HG03457 (cell line): Measurements from ENCODE around the gene SMPDL3A.

Source experiments
- ATAC-seq: cut with Tn5 transposase; IDR thresholded peaks from one replicate; pipeline ENCODE4 v1.9.1; 2021; ENCODE audit warnings: moderate number of reproducible peaks; ENCODE audit not compliant: unreplicated experiment

Gene SMPDL3A

DNA sequence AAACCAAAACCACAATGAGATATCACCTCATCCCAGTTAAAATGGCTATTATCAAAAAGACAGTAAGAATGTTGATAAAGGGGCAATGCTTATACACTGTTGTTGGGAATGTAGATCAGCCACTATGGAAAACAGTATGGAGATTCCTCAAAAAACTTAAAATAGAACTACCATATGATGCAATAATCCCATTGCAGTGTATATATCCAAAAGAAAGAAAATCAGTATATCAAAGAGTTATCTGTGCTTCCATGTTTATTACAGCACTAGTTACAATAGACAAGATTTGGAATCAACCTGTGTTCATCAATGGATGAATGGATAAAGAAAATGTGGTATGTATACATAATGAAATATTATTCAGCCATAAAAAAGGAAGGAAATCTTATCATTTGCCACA lies 13.1 kb upstream of the SMPDL3A start:
- ATAC-seq, result no peak

DNA sequence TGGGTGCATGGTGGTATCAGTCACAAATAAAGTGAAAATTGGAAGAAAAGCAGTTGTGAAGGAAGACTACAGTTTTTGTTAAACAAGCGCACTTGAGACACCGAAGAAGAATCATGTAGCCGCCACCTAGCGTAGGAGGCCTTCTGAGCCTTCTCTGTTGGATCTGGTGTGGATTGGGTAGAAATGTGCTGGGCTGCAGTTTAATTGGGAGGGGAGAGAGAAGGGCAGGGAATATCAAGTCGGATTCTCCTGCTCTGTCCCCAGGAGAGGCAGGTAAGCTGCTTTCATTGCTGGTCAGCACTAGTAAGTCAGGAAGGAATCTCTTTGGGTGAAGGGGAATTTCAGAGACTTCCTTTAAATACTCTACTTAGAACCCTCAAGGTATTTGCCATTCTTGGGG lies 10.8 kb upstream of the SMPDL3A start:
- ATAC-seq, result no peak

DNA sequence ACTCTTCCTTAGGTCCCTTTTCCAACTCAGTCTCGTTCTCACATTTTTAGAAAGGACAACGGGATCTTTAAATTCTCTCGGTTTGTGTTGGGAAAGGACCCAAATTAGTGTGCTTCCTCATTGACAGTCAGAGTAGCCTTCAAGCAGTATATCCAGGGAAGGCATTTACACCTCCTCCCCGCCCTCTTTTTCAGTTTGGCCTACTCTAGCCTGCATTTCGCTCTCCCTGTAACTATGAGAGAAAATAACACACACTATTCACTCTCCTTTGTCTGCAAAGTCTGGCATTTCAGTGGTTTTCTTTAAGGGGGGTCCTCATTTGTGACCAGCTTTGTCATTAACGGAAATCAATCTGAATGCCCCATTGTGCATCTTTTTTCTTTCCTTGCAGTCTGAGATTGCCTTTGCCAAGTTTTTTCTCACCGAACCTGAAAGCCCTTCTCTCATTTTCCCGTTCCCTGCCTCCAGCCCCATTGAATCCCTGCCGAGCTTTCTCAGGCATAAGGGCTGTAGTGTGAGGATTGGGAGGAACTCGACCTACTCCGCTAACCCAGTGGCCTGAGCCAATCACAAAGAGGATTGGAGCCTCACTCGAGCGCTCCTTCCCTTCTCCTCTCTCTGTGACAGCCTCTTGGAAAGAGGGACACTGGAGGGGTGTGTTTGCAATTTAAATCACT lies 9.9 kb upstream of the SMPDL3A start:
- ATAC-seq, result no peak

DNA sequence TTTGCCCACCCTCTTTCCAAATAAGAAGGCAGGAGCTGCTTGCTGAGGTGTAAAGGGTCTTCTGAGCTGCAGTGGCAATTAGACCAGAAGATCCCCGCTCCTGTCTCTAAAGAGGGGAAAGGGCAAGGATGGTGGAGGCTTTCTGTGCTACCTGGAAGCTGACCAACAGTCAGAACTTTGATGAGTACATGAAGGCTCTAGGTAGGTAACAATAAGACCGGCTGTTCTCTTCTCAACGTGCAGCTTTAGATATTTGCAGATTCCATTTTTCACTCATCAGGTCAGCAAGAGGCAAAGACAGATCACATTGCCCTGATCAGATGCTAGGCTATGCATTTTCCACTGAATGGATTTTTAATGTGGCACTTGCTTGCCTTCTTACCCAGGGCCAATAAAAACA lies 9.4 kb upstream of the SMPDL3A start, which contains the start of gene FABP7:
TSS of gene FABP7 (plus strand) at position 50 of the 400 bp plus-strand sequence. CDS start at position 129, 79 bp downstream.
- ATAC-seq, result no peak

DNA sequence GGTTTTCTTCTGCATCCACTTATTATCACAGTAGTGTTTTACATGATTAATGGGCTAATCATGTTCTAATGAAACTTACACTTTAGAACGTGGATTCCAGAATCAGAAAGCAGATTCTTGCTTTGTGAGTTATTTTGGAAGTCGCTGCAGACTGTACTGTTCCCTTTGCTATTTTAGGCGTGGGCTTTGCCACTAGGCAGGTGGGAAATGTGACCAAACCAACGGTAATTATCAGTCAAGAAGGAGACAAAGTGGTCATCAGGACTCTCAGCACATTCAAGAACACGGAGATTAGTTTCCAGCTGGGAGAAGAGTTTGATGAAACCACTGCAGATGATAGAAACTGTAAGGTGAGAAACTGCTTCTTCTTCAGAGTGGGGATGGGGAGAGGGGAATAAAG lies 8.9 kb upstream of the SMPDL3A start:
- no peak for ATAC-seq

GRCh38 chr6:122781716-122782115 lies 7.3 kb upstream of the SMPDL3A start:
- ATAC-seq, result no peak

- ATAC-seq, result no peak
Measured at GRCh38 chr6:122783401-122783800, 5.7 kb upstream of the SMPDL3A start.

DNA sequence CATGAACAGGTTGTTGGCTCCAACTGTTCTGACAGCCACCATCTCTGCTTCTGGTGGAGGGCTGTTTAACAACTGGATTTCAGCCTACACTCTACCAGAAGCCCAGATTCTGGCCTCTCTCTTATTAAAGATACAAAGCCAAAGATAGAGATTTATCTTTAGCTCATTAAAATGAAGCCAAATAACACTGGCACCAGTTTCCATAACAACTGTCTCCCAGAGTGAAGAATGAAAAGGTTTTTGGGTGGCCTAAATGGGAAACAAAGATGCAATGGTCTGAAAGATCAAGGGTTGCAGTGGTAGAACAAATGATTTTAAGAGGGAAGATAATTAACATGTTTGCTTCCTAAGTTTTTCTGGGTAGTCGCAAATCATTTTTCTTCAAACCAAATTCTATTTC lies 3.2 kb upstream of the SMPDL3A start:
- ATAC-seq, result no peak

DNA sequence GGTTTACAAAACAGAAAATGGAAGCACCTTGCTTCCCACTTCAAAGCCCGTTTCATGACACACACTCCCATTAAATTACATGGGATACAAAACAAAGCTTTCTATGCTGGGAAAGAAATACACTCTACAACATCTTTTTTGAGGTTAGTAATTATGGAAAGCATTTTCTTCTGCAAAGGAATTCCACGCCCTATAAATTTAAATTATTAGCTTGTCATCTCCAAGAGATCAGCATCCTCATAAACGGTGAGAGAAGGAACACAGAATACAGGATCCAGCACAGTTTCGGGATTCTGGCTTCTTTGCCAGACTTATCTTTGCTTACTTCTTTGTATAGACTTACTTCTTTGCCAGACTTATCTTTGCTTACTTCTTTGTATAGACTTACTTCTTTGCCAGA lies 1.3 kb upstream of the SMPDL3A start:
- no peak for ATAC-seq

- no peak for ATAC-seq
Measured at GRCh38 chr6:122788208-122788607, 850 bp upstream of the SMPDL3A start.

DNA sequence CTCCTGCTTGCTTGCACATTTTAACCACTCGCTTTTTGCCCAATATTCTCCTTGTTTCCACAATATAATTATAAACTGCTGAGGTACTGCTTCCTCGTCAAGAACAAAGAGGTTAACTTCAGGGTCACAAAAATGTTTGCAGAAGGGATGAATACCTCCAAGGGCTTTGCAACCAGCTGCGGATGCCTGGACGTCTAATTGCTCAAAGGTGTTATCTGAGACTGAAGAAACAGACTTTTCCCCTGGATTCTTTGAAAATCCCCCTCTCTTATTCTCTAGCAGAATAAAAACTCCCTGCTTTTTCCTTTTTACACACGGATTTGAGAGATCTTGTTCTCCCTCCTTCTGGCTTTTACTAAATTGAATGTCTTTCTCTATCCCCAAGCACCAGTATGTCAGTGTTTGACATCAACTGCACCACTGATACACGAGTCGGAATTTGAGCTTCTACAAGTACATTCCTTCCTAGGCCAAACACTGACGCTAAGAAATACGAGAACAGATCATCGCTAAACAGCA lies 336 bp upstream of the SMPDL3A start:
- ATAC-seq, result no peak

DNA sequence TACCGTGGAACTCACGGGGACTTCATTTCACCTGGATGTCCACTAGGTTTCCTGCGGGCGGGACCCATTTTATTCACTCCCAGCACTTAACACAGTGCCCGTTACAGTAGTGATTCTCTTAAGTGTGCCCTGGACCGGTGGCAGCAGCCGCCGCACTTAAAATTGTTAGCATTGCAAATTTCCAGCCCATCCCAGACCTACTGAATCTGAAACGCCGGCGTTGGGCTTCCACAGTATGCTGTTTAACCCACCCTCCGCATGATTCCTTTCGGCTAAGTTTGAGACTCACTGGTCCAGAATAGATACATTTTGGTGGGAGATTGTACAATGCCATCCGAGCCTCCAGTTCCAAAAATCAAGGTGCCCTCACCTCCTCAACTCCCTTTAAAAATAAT lies 967 bp downstream of the SMPDL3A start:
- ATAC-seq, result no peak

GRCh38 chr6:122790423-122791309 lies 1.6 kb downstream of the SMPDL3A start:
- ATAC-seq, result no peak

GRCh38 chr6:122791310-122791679 lies 2.2 kb downstream of the SMPDL3A start:
- ATAC-seq, result no peak

GRCh38 chr6:122792766-122793165 lies 3.7 kb downstream of the SMPDL3A start:
- ATAC-seq, result no peak

DNA sequence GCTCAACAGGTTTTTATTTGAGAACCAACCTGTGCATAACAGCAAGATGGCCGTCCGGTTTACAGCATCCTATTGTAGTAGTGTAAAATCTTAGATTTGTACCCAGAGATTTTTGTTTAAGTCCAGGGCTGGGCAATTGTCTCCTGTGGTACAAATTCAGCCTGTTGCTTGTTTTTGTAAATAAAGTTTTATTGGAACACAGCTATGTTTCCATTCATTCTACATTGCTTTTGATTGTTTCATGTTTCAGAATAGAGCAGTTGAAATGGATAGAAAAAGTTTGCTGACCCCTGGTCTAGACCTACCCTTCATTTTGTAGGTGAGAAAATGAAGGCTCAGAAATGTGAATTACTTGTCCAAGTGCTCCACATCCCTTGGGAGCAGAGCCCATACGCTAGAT lies 8.5 kb downstream of the SMPDL3A start:
- ATAC-seq, result no peak

GRCh38 chr6:122798099-122798641 lies 9.1 kb downstream of the SMPDL3A start:
- peak; percentile 60 for ATAC-seq

GRCh38 chr6:122799140-122799745 lies 10.2 kb downstream of the SMPDL3A start:
- no peak for ATAC-seq

GRCh38 chr6:122799916-122800686 lies 11.0 kb downstream of the SMPDL3A start:
- ATAC-seq, result no peak

- no peak for ATAC-seq
Measured at GRCh38 chr6:122800906-122801305, 11.8 kb downstream of the SMPDL3A start.

GRCh38 chr6:122801397-122801796 lies 12.3 kb downstream of the SMPDL3A start:
- no peak for ATAC-seq
